ENCODE measurements around the gene YPEL1. TPM values are rescaled to one million over a fixed set of nuclear protein-coding genes. Genes with fewer than 3 reads are reported as not detected.

The YPEL1 gene
- 0.61 and 1.3 TPM in 2 replicates for total RNA-seq

- peak; percentile 99 for DNase-seq
- Mint-ChIP-seq H3K36me3 (ENCODE audit: low read depth) (no peaks in the 10 kb centered on the region), H3K4me1 (peaks cover 17% of the 10 kb centered on the region), H3K9me3 (no peaks in the 10 kb centered on the region), H3K4me3 (peak within 1 kb of the TSS; percentile 87), H3K27me3 (peaks cover 24% of the 10 kb centered on the region), H3K27ac (peak within 1 kb of the TSS; percentile 84)
- intact Hi-C loops (cut with micrococcal nuclease) = loop anchor here (1.0 to 2.0 kb wide), 6 partner anchors 27 to 132 kb away; partner anchors contain the start of genes MAPK1 and PPIL2
Observed at GRCh38 chr22:21735200-21736083, at the start of gene YPEL1. Gene YPEL1, minus strand, starts transcription at chr22:21735794. Its CDS starts 25,050 bp downstream, at chr22:21710744.

GRCh38 chr22:21780259-21780658 lies 44.7 kb upstream of the YPEL1 start:
- Mint-ChIP-seq H3K4me3 (no peak overlapping the region), H3K9me3 (no peaks in the 10 kb centered on the region), H3K36me3 (ENCODE audit: low read depth) (peaks cover 36% of the 10 kb centered on the region), H3K4me1 (peaks cover 5% of the 10 kb centered on the region), H3K27me3 (no peaks in the 10 kb centered on the region), H3K27ac (no peak overlapping the region)
- no peak for DNase-seq
- intact Hi-C loops (cut with micrococcal nuclease) = no loop called here

GRCh38 chr22:21779444-21779843 lies 43.9 kb upstream of the YPEL1 start:
- intact Hi-C loops (cut with micrococcal nuclease) = no loop called here
- DNase-seq = no peak
- no peaks in the 10 kb centered on the region for H3K27me3 Mint-ChIP-seq
- H3K36me3 Mint-ChIP-seq (ENCODE audit: low read depth) = peaks cover 31% of the 10 kb centered on the region
- H3K9me3 Mint-ChIP-seq = no peaks in the 10 kb centered on the region
- peaks cover 5% of the 10 kb centered on the region for H3K4me1 Mint-ChIP-seq
- H3K4me3 Mint-ChIP-seq = no peak overlapping the region
- no peak overlapping the region for H3K27ac Mint-ChIP-seq

GRCh38 chr22:21778705-21779363 lies 43.2 kb upstream of the YPEL1 start:
- Mint-ChIP-seq H3K36me3 (ENCODE audit: low read depth) (peaks cover 30% of the 10 kb centered on the region), H3K4me3 (no peak overlapping the region), H3K27ac (no peak overlapping the region), H3K4me1 (peaks cover 5% of the 10 kb centered on the region), H3K27me3 (no peaks in the 10 kb centered on the region), H3K9me3 (no peaks in the 10 kb centered on the region)
- no peak for DNase-seq
- intact Hi-C loops (cut with micrococcal nuclease) = no loop called here

GRCh38 chr22:21771631-21771976 lies 36.0 kb upstream of the YPEL1 start:
- peaks cover 62% of the 10 kb centered on the region for H3K36me3 Mint-ChIP-seq (ENCODE audit: low read depth)

GRCh38 chr22:21768435-21768834 lies 32.8 kb upstream of the YPEL1 start:
- peaks cover 54% of the 10 kb centered on the region for H3K4me1 Mint-ChIP-seq
- peaks cover 82% of the 10 kb centered on the region for H3K36me3 Mint-ChIP-seq (ENCODE audit: low read depth)
- no peak overlapping the region for H3K27ac Mint-ChIP-seq
- H3K27me3 Mint-ChIP-seq = no peaks in the 10 kb centered on the region
- DNase-seq = no peak
- intact Hi-C loops (cut with micrococcal nuclease) = no loop called here
- H3K4me3 Mint-ChIP-seq = peak overlapping the region; percentile 29
- no peaks in the 10 kb centered on the region for H3K9me3 Mint-ChIP-seq

More at GRCh38 chr22:21771631-21771976, 36.0 kb upstream of the YPEL1 start:
- Mint-ChIP-seq H3K27me3 (no peaks in the 10 kb centered on the region), H3K4me1 (peaks cover 24% of the 10 kb centered on the region), H3K9me3 (no peaks in the 10 kb centered on the region), H3K4me3 (no peak overlapping the region), H3K27ac (no peak overlapping the region)
- DNase-seq = no peak
- intact Hi-C loops (cut with micrococcal nuclease) = no loop called here

- Mint-ChIP-seq H3K4me1 (peaks cover 60% of the 10 kb centered on the region), H3K4me3 (peak overlapping the region; percentile 51), H3K27ac (peak overlapping the region; percentile 84), H3K36me3 (ENCODE audit: low read depth) (peaks cover 86% of the 10 kb centered on the region), H3K9me3 (no peaks in the 10 kb centered on the region), H3K27me3 (no peaks in the 10 kb centered on the region)
- intact Hi-C loops (cut with micrococcal nuclease) = loop anchor here (1.0 kb wide), 1 partner anchor 32 kb away; the partner anchor contains the start of gene YPEL1
- peak; percentile 85 for DNase-seq
Observed at GRCh38 chr22:21766691-21767462, 31.3 kb upstream of the YPEL1 start.

- DNase-seq = no peak
- H3K36me3 Mint-ChIP-seq (ENCODE audit: low read depth) = peaks cover 82% of the 10 kb centered on the region
- H3K27me3 Mint-ChIP-seq = no peaks in the 10 kb centered on the region
- intact Hi-C loops (cut with micrococcal nuclease) = no loop called here
- H3K9me3 Mint-ChIP-seq = no peaks in the 10 kb centered on the region
- H3K4me3 Mint-ChIP-seq = no peak overlapping the region
- H3K4me1 Mint-ChIP-seq = peaks cover 65% of the 10 kb centered on the region
- peak overlapping the region; percentile 84 for H3K27ac Mint-ChIP-seq
Observed at GRCh38 chr22:21765909-21766529, 30.4 kb upstream of the YPEL1 start.

- Mint-ChIP-seq H3K36me3 (ENCODE audit: low read depth) (peaks cover 76% of the 10 kb centered on the region), H3K4me3 (peak overlapping the region; percentile 53), H3K4me1 (peaks cover 72% of the 10 kb centered on the region), H3K27me3 (no peaks in the 10 kb centered on the region), H3K27ac (peak overlapping the region; percentile 54), H3K9me3 (no peaks in the 10 kb centered on the region)
- DNase-seq = no peak
- intact Hi-C loops (cut with micrococcal nuclease) = no loop called here
Observed at GRCh38 chr22:21764038-21764804, 28.6 kb upstream of the YPEL1 start.

- DNase-seq = peak; percentile 78
- Mint-ChIP-seq H3K4me3 (peak overlapping the region; percentile 21), H3K36me3 (ENCODE audit: low read depth) (peaks cover 71% of the 10 kb centered on the region), H3K9me3 (no peaks in the 10 kb centered on the region), H3K4me1 (peaks cover 65% of the 10 kb centered on the region), H3K27me3 (no peaks in the 10 kb centered on the region), H3K27ac (peak overlapping the region; percentile 73)
- intact Hi-C loops (cut with micrococcal nuclease) = loop anchor here (1.0 to 2.0 kb wide), 4 partner anchors 28 to 106 kb away; partner anchors contain the start of gene YPEL1
Observed at GRCh38 chr22:21762712-21763581, 27.4 kb upstream of the YPEL1 start.

GRCh38 chr22:21761994-21762680 lies 26.5 kb upstream of the YPEL1 start:
- Mint-ChIP-seq H3K27me3 (no peaks in the 10 kb centered on the region), H3K27ac (no peak overlapping the region), H3K4me1 (peaks cover 59% of the 10 kb centered on the region), H3K36me3 (ENCODE audit: low read depth) (peaks cover 69% of the 10 kb centered on the region), H3K9me3 (no peaks in the 10 kb centered on the region), H3K4me3 (no peak overlapping the region)
- DNase-seq = no peak
- intact Hi-C loops (cut with micrococcal nuclease) = loop anchor here (1.0 to 2.0 kb wide), 3 partner anchors 27 to 107 kb away; partner anchors contain the start of gene YPEL1
